Activated CD4-positive, alpha-beta T cell treated with anti-CD3 and anti-CD28 coated beads, Interleukin-2, amount 50 U/mL, for 1 hour (primary cell): ENCODE measurements around the gene PCDH15.
"Not testable (repeated sequence)": the region's sequence is repeated elsewhere in the genome, so short reads cannot be mapped to it uniquely, and the experiment has no call there.

Experiments
- DNase-seq: peaks from one replicate; pipeline ENCODE4 v3.0.0-alpha.2; 2020

PCDH15 gene

GRCh38 chr10:53952698-53953630 lies 848.1 kb downstream of the PCDH15 start:
- DNase-seq = no peak

- no peak for DNase-seq
Measured at GRCh38 chr10:53939654-53940053, 861.4 kb downstream of the PCDH15 start.

- no peak for DNase-seq
Measured at GRCh38 chr10:53930648-53931047, 870.4 kb downstream of the PCDH15 start.

GRCh38 chr10:53924051-53924700 lies 876.9 kb downstream of the PCDH15 start:
- not testable (repeated sequence) for DNase-seq

GRCh38 chr10:53918755-53919154 lies 882.3 kb downstream of the PCDH15 start:
- DNase-seq = no peak

DNA sequence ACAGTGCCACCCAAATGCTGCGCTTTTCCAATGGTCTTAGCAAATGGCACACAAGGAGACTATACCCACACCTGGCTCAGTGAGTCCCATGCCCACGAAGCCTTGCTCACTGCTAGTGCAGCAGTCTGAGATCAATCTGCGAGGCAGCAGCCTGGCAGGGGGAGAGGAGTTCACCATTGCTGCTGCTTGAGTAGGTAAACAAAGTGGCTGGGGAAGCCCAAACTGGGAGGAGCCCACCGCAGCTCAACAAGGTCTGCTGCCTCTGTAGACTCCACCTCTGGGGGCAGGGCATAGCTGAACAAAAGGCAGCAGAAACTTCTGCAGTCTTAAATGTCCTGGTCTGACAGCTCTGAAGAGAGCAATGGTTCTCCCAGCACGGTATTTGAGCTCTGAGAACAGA lies 891.2 kb downstream of the PCDH15 start:
- DNase-seq = no peak

GRCh38 chr10:53904506-53905241 lies 896.4 kb downstream of the PCDH15 start:
- DNase-seq = no peak

- no peak for DNase-seq
Measured at GRCh38 chr10:53903756-53904155, 897.3 kb downstream of the PCDH15 start.

DNA sequence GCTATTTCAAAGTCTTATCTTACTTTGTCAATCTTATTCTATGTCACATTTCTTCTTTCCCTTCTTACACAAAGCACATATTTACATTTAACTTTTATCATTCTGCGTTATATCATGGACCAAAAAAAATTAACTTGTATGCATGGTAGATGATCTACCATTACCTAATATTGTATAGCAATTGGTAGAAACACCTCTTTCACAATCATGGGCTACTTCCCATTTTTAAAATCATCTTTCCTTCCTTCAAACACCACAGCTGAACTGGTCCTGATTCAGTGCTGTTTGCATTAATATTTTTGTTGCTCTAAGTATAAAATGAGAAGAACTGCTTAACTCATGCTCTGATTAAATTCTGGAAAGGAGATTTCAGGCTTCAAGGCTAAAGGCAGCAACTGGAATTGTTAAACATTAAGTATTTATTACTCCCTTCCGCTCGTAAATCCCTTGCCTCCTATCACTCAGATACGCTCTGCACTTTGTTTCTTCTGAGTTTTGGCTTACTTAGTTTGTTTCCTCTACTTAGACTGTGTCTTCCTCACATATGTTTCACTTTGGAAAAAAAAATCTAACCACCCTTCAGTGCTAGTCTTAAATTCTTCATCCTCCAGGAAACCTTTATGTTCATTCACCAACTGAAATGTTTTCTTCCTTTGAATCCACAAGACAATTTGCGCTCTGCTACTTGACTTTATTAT lies 901.4 kb downstream of the PCDH15 start:
- no peak for DNase-seq

DNA sequence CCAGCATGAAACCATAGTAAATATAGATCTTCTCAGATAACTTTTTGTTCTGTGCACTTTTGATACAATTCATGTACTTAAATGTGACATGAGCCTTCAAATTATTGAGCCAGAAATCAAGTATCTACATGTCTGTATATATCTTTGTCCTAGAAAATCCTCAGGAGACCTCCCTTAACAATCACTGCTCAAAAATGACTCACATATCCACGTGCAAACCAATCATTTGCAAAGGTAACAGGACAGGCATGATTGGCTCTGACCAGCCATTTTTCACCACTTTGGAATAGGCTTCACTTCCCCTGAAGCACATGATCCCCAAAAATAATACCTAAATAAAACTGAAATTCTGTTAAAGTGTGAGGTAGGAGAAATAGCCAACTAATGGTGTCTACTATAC lies 902.5 kb downstream of the PCDH15 start:
- no peak for DNase-seq

DNA sequence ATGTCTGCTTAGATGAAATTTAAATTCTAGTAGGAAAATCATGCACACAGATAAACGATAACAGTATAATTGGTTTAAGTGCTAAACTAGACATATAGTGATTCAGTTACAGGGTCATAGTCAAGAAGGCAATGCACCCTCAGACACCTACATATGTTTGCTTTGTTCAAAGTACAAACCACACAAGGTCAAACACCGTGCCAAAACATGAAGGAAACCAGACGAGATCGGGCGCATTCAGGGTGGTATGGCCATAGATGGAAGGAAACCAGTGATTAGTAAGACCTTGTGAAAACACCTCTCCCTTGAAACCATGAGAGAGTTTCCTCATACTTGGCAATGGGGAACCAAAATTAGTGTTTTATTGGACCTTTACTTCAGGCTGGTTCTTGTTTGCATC lies 906.9 kb downstream of the PCDH15 start:
- DNase-seq = no peak

- no peak for DNase-seq
Measured at GRCh38 chr10:53893061-53893460, 908.0 kb downstream of the PCDH15 start.

GRCh38 chr10:53886325-53887300 lies 914.4 kb downstream of the PCDH15 start:
- DNase-seq = no peak

GRCh38 chr10:53864846-53865245 lies 936.2 kb downstream of the PCDH15 start:
- no peak for DNase-seq

DNA sequence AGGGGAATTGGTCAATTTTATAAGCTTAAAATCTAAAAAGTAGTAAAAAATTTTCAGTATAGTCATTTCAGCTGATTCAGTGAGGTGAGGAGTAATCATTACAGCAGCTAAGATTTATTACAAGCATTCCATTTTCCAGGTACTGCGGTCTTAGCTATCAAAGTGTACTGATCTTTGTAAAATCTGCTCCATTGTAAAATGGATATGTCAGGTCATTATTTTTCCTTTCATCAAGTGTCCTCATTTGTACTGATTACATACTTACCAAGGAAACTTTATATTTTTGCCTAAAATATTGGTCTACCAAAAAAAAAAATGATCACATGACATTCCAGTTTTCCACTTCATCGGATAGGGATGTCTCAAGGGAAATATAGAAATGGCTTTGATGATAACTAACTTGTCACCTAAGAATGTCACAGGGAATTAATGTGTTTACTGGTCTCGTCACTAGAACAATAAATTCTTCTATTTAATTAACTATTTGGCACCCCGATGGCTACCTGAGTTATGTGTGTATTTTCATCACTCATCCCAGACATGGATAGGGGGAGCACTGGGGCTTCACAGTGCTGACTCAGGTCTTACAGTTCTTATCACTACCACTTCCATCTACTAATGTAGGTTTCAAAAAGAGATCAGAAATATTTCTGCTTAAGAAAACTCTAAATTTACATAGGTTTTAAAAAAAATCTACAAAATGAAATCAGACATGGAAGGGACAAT lies 948.4 kb downstream of the PCDH15 start:
- DNase-seq = no peak

- no peak for DNase-seq
Measured at GRCh38 chr10:53846809-53847208, 954.2 kb downstream of the PCDH15 start.

GRCh38 chr10:53843736-53844362 lies 957.2 kb downstream of the PCDH15 start:
- DNase-seq = no peak

- DNase-seq = no peak
Measured at GRCh38 chr10:53841483-53842145, 959.4 kb downstream of the PCDH15 start.

DNA sequence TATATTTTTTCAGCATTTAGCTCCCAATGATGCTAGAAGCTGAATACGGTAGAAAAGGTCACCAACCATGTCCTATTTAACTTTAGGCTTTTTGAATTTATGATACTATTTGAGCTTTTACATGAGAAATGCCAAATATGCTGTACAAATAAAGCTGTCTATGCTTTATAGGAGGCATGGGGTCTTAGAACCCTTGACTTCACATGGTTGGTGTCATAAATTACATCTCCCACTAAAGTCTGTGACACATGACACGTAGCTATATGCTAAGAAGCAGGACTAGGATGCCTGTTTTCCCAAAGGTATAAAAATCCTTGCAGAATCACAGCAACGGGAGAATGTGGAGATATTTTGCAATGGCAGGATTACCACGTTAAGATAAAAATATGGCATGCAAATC lies 960.4 kb downstream of the PCDH15 start:
- no peak for DNase-seq
